ENCODE measurements around the gene MYT1. TPM values are rescaled to one million over a fixed set of nuclear protein-coding genes. Genes with fewer than 3 reads are reported as not detected.

MYT1 gene
- total RNA-seq, 1 experiment from 2014 or later = not detected

DNA sequence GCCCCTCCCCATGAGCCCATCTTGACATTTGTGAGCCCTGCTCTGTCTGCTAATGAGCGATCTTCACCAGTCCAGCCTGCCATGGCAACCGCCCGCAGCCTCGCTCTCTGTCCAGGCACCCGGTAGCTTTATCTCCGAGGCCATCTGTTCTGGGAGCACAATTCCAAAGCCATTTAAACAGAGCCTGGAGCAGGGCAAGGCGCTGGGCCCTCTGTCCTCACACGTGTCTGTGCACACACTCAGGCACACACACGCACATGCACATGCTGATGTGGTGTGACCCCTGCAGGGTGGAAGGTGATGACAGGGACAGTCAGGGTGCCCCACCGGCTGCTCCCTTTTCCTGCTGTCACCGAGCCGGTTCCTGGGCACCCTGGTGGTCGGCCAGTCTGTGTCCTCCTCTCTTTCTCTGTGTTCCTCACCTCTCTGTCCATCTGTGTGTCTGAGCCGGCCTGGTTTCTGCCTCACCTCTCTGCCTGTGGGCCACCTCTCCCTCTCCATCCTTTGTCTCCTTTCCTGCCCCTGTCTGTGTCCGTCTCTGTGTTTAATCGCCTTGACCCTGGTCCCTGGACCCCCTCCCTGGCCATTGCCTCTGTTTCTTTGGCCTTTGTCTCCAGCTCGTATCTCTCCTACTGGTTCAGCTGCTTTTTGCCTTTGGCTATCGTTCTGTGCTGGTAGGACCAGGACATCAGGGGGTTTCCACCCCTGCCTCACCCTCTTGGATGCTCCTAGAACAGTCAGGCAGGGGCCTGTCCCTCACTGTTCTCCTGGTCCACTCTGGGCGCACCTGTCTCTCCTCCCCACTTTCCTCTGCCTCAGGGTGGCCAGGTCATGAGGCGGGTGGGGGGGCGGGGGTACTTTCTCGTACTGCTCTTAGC is 8.8 kb upstream of the MYT1 start:
- Histone ChIP-seq H3K79me2 (ENCODE audit: low read depth) (no peaks in the 10 kb centered on the region), H3K27ac (no peak overlapping the region), H3K9me2 (ENCODE audit: insufficient read depth) (no peaks in the 10 kb centered on the region), H3K27me3 (ENCODE audit: insufficient read depth, low read depth) (peaks cover 16% of the 10 kb centered on the region), H4K20me1 (ENCODE audit: insufficient read depth) (no peaks in the 10 kb centered on the region), H2AFZ (no peak overlapping the region), H3K9me3 (ENCODE audit: insufficient read depth, low read depth) (no peaks in the 10 kb centered on the region), H3K4me1 (replicated peaks; ENCODE audit: insufficient read depth) (peaks cover 19% of the 10 kb centered on the region; the same call in 1 of the 2 replicates), H3K4me2 (no peak overlapping the region), H3F3A (ENCODE audit: insufficient read depth, low read depth) (peaks cover 11% of the 10 kb centered on the region; the same call in 1 of the 2 replicates), H3K4me3 (no peak overlapping the region), H3K36me3 (ENCODE audit: low read depth) (no peaks in the 10 kb centered on the region)
- intact Hi-C loops (cut with micrococcal nuclease; ENCODE audit: unreplicated experiment) = no loop called here
- ChIA-PET POLR2A (ENCODE audit: unreplicated experiment) (no interaction called here), CTCF (interaction anchor here (0.6 kb wide), 1 partner anchor 66 kb away, joined by 8 read pairs; no protein-coding TSS in a partner anchor)
- no TSS peak for BruUV-seq (replicated peaks)
- DNase-seq = no peak
- no peak for TF ChIP-seq EZH2 (IDR thresholded peaks at IDR 0.05; ENCODE audit: low read depth)
- TF ChIP-seq, protein P1, sequence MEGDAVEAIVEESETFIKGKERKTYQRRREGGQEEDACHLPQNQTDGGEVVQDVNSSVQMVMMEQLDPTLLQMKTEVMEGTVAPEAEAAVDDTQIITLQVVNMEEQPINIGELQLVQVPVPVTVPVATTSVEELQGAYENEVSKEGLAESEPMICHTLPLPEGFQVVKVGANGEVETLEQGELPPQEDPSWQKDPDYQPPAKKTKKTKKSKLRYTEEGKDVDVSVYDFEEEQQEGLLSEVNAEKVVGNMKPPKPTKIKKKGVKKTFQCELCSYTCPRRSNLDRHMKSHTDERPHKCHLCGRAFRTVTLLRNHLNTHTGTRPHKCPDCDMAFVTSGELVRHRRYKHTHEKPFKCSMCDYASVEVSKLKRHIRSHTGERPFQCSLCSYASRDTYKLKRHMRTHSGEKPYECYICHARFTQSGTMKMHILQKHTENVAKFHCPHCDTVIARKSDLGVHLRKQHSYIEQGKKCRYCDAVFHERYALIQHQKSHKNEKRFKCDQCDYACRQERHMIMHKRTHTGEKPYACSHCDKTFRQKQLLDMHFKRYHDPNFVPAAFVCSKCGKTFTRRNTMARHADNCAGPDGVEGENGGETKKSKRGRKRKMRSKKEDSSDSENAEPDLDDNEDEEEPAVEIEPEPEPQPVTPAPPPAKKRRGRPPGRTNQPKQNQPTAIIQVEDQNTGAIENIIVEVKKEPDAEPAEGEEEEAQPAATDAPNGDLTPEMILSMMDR (conservative IDR thresholded peaks at IDR 0.05) = no peak

GRCh38 chr20:64156136-64156885 is 7.9 kb upstream of the MYT1 start:
- Histone ChIP-seq H3F3A (ENCODE audit: insufficient read depth, low read depth) (peaks cover 10% of the 10 kb centered on the region; the same call in 1 of the 2 replicates), H3K4me3 (no peak overlapping the region), H3K9me2 (ENCODE audit: insufficient read depth) (no peaks in the 10 kb centered on the region), H4K20me1 (ENCODE audit: insufficient read depth) (0 out of 2 replicates have a peak, but pooled peaks cover 6% of the 10 kb centered on the region), H3K79me2 (ENCODE audit: low read depth) (no peaks in the 10 kb centered on the region), H3K27ac (no peak overlapping the region), H3K9me3 (ENCODE audit: insufficient read depth, low read depth) (no peaks in the 10 kb centered on the region), H3K4me2 (no peak overlapping the region), H3K27me3 (ENCODE audit: insufficient read depth, low read depth) (peaks cover 24% of the 10 kb centered on the region), H2AFZ (no peak overlapping the region), H3K36me3 (ENCODE audit: low read depth) (no peaks in the 10 kb centered on the region), H3K4me1 (replicated peaks; ENCODE audit: insufficient read depth) (peaks cover 19% of the 10 kb centered on the region; the same call in 1 of the 2 replicates)
- CTCF ChIA-PET = no interaction called here
- intact Hi-C loops (cut with micrococcal nuclease; ENCODE audit: unreplicated experiment) = no loop called here
- no peak for DNase-seq
- no TSS peak for BruUV-seq (replicated peaks)
- POLR2A ChIA-PET (ENCODE audit: unreplicated experiment) = no interaction called here
- TF ChIP-seq, protein P1 (conservative IDR thresholded peaks at IDR 0.05) = no peak
- TF ChIP-seq EZH2 (IDR thresholded peaks at IDR 0.05; ENCODE audit: low read depth) = no peak

Data from PC-9 (cell line).